ENCODE results near the gene NKX3-2.

DNA sequence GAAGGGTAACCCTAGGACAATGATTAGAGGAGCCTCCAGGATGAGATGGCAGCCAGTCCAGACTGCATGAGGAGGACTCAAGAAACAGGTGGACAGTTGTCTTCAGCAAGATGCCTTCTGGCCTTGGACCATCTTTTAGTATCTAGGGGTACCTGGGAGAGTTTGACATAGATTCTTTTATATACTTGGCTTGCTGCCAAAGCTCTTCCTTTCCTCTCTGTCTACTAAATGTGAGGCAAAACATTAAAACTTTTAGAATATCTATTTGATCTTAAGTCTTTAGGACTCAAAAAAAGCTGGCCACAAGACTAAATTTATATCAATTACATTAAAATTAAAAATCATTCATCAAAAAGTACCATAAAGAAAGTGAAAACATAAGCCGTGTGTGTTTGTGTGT lies 18.6 kb upstream of the NKX3-2 start:
- TF ChIP-seq POLR2AphosphoS5 (IDR thresholded peaks at IDR 0.05; ENCODE audit: borderline replicate concordance, low read depth, low read length) (no peak), EZH2 (IDR thresholded peaks at IDR 0.05) (no peak)
